SJSA1 (cell line): ENCODE measurements around the gene GLCE. TPM values are rescaled to one million over a fixed set of nuclear protein-coding genes. Genes with fewer than 3 reads are reported as not detected.

Experiments used
- DNase-seq, 2 experiments: peaks; one replicate each; pipeline ENCODE4 v3.0.0-alpha.2; 2015 to 2020; ENCODE audit warnings: low spot score in 2 of 2, low read depth in 1 of 2
- H3K27ac ChIP-seq: fragments of 250-450 bp; sonication (Bioruptor Pico); 2 replicates; pipeline ENCODE4 v1.5.1; 2020; ENCODE audit warnings: mild to moderate bottlenecking, moderate library complexity
- H3K27me3 ChIP-seq: fragments of 250-450 bp; sonication (Bioruptor Pico); replicated peaks from 2 replicates; pipeline ENCODE4 v1.5.1; 2020; ENCODE audit warnings: mild to moderate bottlenecking, moderate library complexity
- H3K36me3 ChIP-seq: fragments of 250-450 bp; sonication (Bioruptor Pico); 2 replicates; pipeline ENCODE4 v1.5.1; 2020; ENCODE audit warnings: mild to moderate bottlenecking
- H3K4me1 ChIP-seq: fragments of 250-450 bp; sonication (Bioruptor Pico); replicated peaks from 2 replicates; pipeline ENCODE4 v1.6.1; 2021; ENCODE audit warnings: mild to moderate bottlenecking
- H3K4me3 ChIP-seq: fragments of 250-450 bp; sonication (Bioruptor Pico); 2 replicates; pipeline ENCODE4 v1.5.1; 2020; ENCODE audit warnings: mild to moderate bottlenecking
- H3K9me3 ChIP-seq: fragments of 250-450 bp; sonication (Bioruptor Pico); replicated peaks from 2 replicates; pipeline ENCODE4 v1.5.1; 2020; ENCODE audit warnings: mild to moderate bottlenecking
- total RNA-seq: library from RNA; depleted of rRNA; stranded (reverse); fragments of >200 nt; shearing (Covaris generic); gene quantifications from 2 replicates; pipeline ENCODE4 v1.2.3, GENCODE V29; 2014; rRNA removed

GLCE gene
- 31.7 and 40.4 TPM in 2 replicates for total RNA-seq

- Histone ChIP-seq H3K36me3 (peaks cover 3% of the 10 kb centered on the region; the same call in 1 of the 2 replicates), H3K4me3 (peak within 1 kb of the TSS; percentile 80), H3K27me3 (no peaks in the 10 kb centered on the region), H3K4me1 (peaks cover 12% of the 10 kb centered on the region), H3K27ac (peak within 1 kb of the TSS; percentile 26; the same call in 1 of the 2 replicates), H3K9me3 (no peaks in the 10 kb centered on the region)
- DNase-seq: peak; percentile 96 to 97
Measured at GRCh38 chr15:69160141-69160993, at the start of gene GLCE. Gene GLCE (plus strand): TSS chr15:69160635. CDS start chr15:69255807, 95,172 bp downstream.

DNA sequence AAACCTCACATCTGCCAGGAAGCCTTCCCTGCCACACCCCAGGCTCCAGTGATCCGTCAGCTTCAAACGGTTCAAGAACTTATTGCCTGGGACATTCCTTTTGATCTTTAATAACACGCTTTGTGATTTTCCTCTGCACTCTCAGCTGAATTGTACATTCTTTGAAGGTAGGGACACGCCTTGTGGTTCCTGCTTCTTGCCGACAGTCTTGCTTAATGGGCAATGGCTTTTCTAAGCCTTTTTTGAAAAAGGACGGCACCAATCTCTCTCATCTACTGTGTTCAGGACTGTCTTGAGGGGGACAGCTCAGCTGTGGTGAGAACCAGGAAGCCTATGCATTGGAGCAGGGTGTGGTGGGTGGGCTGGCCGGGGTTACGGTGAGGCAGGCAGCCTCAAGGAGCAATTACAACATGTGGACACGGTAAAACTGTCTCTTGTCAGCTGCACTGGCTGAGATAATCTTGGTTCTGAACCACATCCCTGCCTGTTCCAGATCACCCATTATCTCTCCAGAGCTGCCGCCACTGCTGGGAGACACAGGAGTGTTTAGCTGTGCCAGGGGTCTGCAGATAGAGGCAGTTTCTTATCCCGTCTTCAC lies 46.0 kb upstream of the GLCE start:
- Histone ChIP-seq H3K4me3 (no peak overlapping the region), H3K4me1 (no peaks in the 10 kb centered on the region), H3K36me3 (no peaks in the 10 kb centered on the region), H3K27me3 (peaks cover 8% of the 10 kb centered on the region), H3K27ac (no peak overlapping the region), H3K9me3 (no peaks in the 10 kb centered on the region)
- no peak for DNase-seq

DNA sequence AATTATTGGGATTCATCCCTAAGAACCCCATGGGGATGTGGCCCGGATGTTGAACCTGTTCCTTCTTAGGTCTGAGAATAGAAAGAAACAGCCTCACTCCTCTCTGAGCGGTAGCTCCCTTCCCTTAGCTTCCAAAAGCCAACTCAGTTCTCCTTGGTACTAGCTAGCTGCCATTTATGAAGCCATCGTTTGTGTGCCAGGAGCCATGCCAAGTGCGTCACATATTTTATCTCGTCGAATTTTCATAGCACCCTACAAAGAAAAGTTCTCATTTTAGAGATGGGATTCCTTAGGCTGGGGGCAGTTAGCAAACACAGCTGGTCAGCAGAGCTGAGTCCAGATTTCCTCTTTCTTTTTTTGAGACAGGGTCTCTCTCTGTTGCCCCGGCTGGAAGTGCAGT lies 45.4 kb upstream of the GLCE start:
- Histone ChIP-seq H3K4me1 (no peaks in the 10 kb centered on the region), H3K27me3 (peaks cover 8% of the 10 kb centered on the region), H3K4me3 (no peak overlapping the region), H3K27ac (no peak overlapping the region), H3K9me3 (no peaks in the 10 kb centered on the region), H3K36me3 (no peaks in the 10 kb centered on the region)
- no peak for DNase-seq

GRCh38 chr15:69116391-69116790 lies 44.0 kb upstream of the GLCE start:
- Histone ChIP-seq H3K9me3 (no peaks in the 10 kb centered on the region), H3K4me1 (no peaks in the 10 kb centered on the region), H3K27me3 (peaks cover 11% of the 10 kb centered on the region), H3K4me3 (no peak overlapping the region), H3K27ac (no peak overlapping the region), H3K36me3 (no peaks in the 10 kb centered on the region)
- DNase-seq: no peak

DNA sequence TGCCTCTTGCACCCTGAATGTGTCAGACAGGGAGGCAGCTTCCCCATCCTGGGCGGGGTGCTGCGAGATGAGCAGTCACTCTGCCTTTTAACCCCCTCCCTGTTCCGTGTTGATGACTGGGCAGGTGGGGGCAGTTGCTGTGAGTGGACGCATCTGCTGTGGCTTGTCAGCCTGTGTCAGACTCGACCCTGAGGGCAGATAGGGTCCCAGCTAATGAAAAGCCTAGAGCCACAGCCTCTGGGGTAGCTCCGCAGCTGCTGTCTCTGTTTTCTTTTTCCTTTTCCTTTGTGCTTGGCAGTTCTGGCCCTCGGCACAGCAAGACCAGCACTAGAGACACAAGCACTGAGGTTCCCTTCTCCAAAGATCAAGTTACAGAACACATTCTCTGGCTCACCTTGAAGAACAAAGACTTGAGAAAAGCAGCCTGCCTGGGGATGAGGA lies 43.0 kb upstream of the GLCE start:
- Histone ChIP-seq H3K9me3 (no peaks in the 10 kb centered on the region), H3K4me1 (no peaks in the 10 kb centered on the region), H3K27me3 (peaks cover 11% of the 10 kb centered on the region), H3K27ac (no peak overlapping the region), H3K4me3 (no peak overlapping the region), H3K36me3 (no peaks in the 10 kb centered on the region)
- no peak for DNase-seq

DNA sequence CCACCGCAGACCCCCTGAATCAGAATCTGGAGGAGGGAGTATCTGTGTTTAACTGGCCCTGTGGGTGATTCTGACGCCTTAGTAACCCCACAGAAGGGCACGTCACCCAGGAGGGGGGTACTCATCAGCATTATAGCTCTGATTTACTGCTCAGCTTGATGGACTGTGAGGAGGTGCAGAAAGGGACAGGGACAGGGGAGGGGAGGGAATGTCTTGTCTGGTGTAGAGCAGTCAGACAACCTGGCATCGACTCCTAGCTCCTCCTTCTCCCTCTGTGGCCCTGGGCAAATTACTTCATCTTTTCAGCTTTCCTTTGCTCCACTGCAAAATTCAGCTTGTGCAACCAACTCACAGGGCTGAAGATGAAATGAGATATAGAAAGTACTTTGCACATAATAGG lies 42.3 kb upstream of the GLCE start:
- Histone ChIP-seq H3K27ac (no peak overlapping the region), H3K27me3 (peaks cover 11% of the 10 kb centered on the region), H3K9me3 (no peaks in the 10 kb centered on the region), H3K36me3 (no peaks in the 10 kb centered on the region), H3K4me3 (no peak overlapping the region), H3K4me1 (no peaks in the 10 kb centered on the region)
- no peak for DNase-seq

GRCh38 chr15:69119001-69119400 lies 41.4 kb upstream of the GLCE start:
- peaks cover 11% of the 10 kb centered on the region for H3K27me3 ChIP-seq

DNA sequence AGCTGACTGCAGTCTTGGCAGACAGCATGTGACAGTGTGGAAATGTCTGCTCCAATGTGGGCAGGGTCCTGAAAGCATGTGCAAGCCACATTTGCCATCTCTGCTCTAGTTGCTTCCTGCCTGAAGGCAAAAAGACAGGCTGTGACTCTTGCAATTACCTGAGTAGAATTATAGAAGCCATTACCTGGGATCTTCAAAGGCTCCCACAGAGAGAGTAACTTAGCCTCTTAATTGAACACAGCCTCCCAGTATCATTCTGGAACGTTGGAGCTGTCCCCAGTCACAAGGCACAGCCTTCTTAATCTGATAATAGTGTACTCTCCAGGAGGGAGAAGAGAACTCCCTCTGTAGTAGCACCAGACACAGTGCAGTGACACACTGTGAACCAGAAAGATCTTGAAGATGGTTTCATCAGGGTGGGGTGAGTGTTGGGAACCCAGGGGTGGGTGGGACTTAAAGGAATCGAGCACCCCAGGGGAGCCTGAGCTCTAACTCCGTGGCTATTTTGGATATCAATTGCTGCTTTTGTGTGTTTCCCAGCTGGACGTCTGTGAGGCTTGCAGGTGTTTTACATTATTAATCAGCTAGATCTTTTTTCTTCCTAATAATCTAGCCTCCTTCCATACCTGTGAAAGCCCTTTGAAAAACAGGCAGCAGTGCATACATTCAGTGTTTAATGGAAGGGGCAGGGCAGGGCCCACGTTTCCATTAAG lies 40.6 kb upstream of the GLCE start:
- Histone ChIP-seq H3K27ac (no peak overlapping the region), H3K4me3 (no peak overlapping the region), H3K4me1 (no peaks in the 10 kb centered on the region), H3K27me3 (peaks cover 11% of the 10 kb centered on the region; the same call in 1 of the 2 replicates), H3K9me3 (no peaks in the 10 kb centered on the region), H3K36me3 (no peaks in the 10 kb centered on the region)
- DNase-seq: no peak

More at GRCh38 chr15:69119001-69119400, 41.4 kb upstream of the GLCE start:
- Histone ChIP-seq H3K4me3 (no peak overlapping the region), H3K9me3 (no peaks in the 10 kb centered on the region), H3K36me3 (no peaks in the 10 kb centered on the region), H3K4me1 (no peaks in the 10 kb centered on the region), H3K27ac (no peak overlapping the region)
- DNase-seq: no peak

DNA sequence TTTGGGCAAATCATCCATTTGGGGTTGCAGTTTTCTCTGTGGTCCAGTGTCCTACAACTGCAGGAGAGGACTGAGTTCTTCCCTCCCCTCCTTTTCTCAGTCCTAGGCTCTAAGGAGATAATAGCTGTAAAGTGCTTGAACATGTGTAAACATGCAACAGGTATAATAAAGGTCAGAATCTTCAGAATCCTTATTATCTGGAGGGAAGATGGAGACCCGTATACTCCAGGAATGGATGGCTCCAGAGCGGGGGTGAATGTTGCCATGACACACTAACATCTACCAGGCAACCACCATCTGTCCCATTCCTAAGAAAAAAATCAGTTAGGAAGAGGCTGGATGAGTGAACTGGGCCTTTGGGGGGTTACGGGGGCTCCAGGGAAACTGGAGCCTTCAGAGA lies 39.7 kb upstream of the GLCE start:
- DNase-seq: no peak
- Histone ChIP-seq H3K4me1 (no peaks in the 10 kb centered on the region), H3K9me3 (no peaks in the 10 kb centered on the region), H3K27me3 (peaks cover 11% of the 10 kb centered on the region; the same call in 1 of the 2 replicates), H3K36me3 (no peaks in the 10 kb centered on the region), H3K4me3 (no peak overlapping the region), H3K27ac (no peak overlapping the region)

DNA sequence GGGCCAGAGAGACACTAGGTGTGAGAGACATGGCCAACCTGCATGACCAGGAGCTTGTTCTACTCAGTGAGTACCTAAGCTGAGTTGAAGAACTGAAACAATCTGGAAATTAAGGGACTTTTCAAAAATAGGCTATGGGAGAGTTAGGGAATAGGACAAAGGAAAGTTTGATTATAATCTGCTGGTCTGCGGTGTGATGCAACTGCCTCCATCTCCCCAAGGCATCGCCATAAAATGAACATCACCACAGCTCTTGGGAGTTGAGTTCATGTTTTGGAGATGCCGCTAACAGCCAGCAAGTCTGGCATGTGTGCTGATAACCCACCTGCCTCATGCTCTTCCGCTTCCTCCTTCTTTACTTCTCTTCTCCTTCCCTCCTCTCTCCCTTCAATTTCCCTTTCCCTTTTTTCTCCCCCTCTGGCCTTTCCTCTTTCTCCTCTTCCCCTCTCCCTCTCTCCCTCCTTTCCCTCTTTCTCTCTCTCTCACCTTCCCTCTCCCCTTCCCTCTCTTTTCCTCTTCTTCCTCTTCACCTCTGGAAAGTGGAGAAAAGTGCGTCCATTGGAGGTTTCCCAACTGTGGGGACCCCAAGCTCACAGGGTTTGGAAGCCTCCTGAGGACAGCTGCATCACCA lies 39.1 kb upstream of the GLCE start:
- no peak for DNase-seq
- no peaks in the 10 kb centered on the region for H3K9me3 ChIP-seq
- H3K27me3 ChIP-seq: peaks cover 11% of the 10 kb centered on the region; the same call in 1 of the 2 replicates
- H3K36me3 ChIP-seq: no peaks in the 10 kb centered on the region
- no peak overlapping the region for H3K27ac ChIP-seq
- H3K4me1 ChIP-seq: no peaks in the 10 kb centered on the region
- H3K4me3 ChIP-seq: no peak overlapping the region

DNA sequence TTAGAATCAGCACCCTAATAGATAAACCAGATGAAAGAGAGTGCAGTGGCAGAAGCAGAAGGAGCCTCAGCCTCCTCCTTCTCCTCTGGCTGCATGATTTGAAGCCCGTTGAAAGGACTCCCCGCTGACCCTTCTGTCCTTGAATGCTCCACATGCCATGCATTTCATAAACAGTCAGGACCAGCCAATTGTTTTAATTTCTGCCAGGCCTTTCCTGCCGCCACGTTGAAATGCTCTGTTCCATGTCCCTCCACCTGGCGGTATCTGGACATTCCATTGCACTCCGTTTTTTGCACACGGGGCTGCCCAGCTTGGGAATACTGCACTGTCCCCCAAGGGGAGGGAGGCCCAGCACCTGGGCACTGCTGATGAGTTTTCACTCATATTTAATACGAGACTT lies 35.2 kb upstream of the GLCE start:
- no peaks in the 10 kb centered on the region for H3K4me1 ChIP-seq
- no peak overlapping the region for H3K4me3 ChIP-seq
- H3K9me3 ChIP-seq: no peaks in the 10 kb centered on the region
- 0 out of 2 replicates have a peak, but pooled peaks cover 2% of the 10 kb centered on the region for H3K27me3 ChIP-seq
- H3K27ac ChIP-seq: no peak overlapping the region
- no peak for DNase-seq
- no peaks in the 10 kb centered on the region for H3K36me3 ChIP-seq

DNA sequence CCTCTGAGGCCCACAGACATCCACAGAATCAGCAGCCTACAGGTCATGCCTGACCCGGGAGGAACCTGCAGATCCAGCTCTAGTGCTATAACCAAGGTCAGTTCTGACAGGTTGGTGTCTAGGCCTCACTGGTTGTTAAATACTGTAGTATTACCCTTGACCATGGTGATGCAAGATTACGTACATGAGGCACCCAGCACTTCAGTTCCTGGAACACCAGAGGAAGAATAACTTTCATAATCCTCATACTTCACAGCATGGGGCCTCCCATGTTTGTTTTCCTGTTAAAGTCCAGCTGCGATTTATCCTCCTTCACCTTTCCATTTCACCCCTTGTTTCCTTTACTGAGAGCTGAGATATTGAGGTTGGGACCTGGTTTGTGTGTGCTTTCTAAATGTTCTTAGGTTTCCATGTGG lies 34.4 kb upstream of the GLCE start:
- no peaks in the 10 kb centered on the region for H3K4me1 ChIP-seq
- H3K9me3 ChIP-seq: no peaks in the 10 kb centered on the region
- no peaks in the 10 kb centered on the region for H3K27me3 ChIP-seq
- DNase-seq: no peak
- no peaks in the 10 kb centered on the region for H3K36me3 ChIP-seq
- no peak overlapping the region for H3K4me3 ChIP-seq
- H3K27ac ChIP-seq: no peak overlapping the region

- H3K4me3 ChIP-seq: no peak overlapping the region
- H3K27me3 ChIP-seq: no peaks in the 10 kb centered on the region
- no peak for DNase-seq
- no peaks in the 10 kb centered on the region for H3K9me3 ChIP-seq
- H3K36me3 ChIP-seq: no peaks in the 10 kb centered on the region
- no peaks in the 10 kb centered on the region for H3K4me1 ChIP-seq
- no peak overlapping the region for H3K27ac ChIP-seq
Measured at GRCh38 chr15:69127306-69127705, 33.1 kb upstream of the GLCE start.
